B cell (primary cell): Measurements from ENCODE around the gene GRIA3. TPM values are rescaled to one million over a fixed set of nuclear protein-coding genes. Genes with fewer than 3 reads are reported as not detected.

Source experiments
- ATAC-seq: fragments of 200-7000 bp; cut with Tn5 transposase; one replicate; pipeline ENCODE4 v1.10.0; 2021; ENCODE audit warnings: low read depth, mild to moderate bottlenecking, moderate number of reproducible peaks, moderate library complexity
- CTCF ChIA-PET: fragments of 350-600 bp; sonication (Branson Sonifier 250); formaldehyde crosslinking; loops from one replicate; lab custom pipeline; 2021; ENCODE audit warnings: antibody characterized with exemption, inconsistent platforms; lab: Charles Lee
- POLR2A ChIA-PET: fragments of 350-600 bp; sonication (Branson Sonifier 250); formaldehyde crosslinking; loops from one replicate; lab custom pipeline; 2021; ENCODE audit warnings: antibody characterized with exemption; lab: Charles Lee
- DNase-seq: peaks from one replicate; pipeline ENCODE4 v3.0.0; 2013
- H2AFZ ChIP-seq: 2 replicates; pipeline ENCODE4 v1.6.1; 2012; ENCODE audit warnings: mild to moderate bottlenecking, low read depth, low read length; ENCODE audit not compliant: insufficient read depth, poor library complexity, severe bottlenecking
- H3K27ac ChIP-seq, 2 donors: 1 replicate in 1 of 2; 2 replicates in 1 of 2; pipeline ENCODE4 v1.5.1; 2012 to 2013; ENCODE audit warnings: low read length in 2 of 2, mild to moderate bottlenecking in 2 of 2, moderate library complexity in 1 of 2
- H3K27me3 ChIP-seq, 4 experiments: fragments of 200-600 bp in 1 of 4; sonication (generic) in 1 of 4; replicated peaks in 1 of 4; 1 replicate in 2 of 4; 2 replicates in 2 of 4; pipeline versions ENCODE4 v1.6.1 to v1.7.0; 2013 to 2016; ENCODE audit warnings: low read length in 3 of 4, mild to moderate bottlenecking in 2 of 4, mixed read lengths in 1 of 4, moderate library complexity in 1 of 4; ENCODE audit not compliant: insufficient read depth in 4 of 4, control insufficient read depth in 3 of 4; ENCODE audit errors: control extremely low read depth in 1 of 4
- H3K36me3 ChIP-seq, 2 experiments: replicated peaks in 1 of 2; 1 replicate in 1 of 2; 2 replicates in 1 of 2; pipeline versions ENCODE4 v1.6.1 to v1.7.1; 2013; ENCODE audit warnings: low read length in 1 of 2; ENCODE audit not compliant: insufficient read depth in 2 of 2, control insufficient read depth in 1 of 2; ENCODE audit errors: control extremely low read depth in 1 of 2, extremely low read depth in 1 of 2
- H3K4me1 ChIP-seq, 2 donors: fragments of 200-600 bp in 1 of 2; sonication (generic) in 1 of 2; 1 replicate in 1 of 2; 2 replicates in 1 of 2; pipeline versions ENCODE4 v1.5.1 to v1.6.1; 2013 to 2017; ENCODE audit warnings: low read length in 2 of 2; ENCODE audit not compliant: control insufficient read depth in 2 of 2, insufficient read depth in 2 of 2
- H3K4me2 ChIP-seq: replicated peaks from 2 replicates; pipeline ENCODE3; 2012; ENCODE audit warnings: mild to moderate bottlenecking, low read depth, low read length; ENCODE audit not compliant: poor library complexity, severe bottlenecking
- H3K4me3 ChIP-seq, 5 experiments: fragments of 200-600 bp in 1 of 5; sonication (generic) in 1 of 5; 1 replicate in 3 of 5; 2 replicates in 2 of 5; pipeline versions ENCODE4 v1.5.1 to v1.7.0; 2011 to 2016; ENCODE audit warnings: low read length in 4 of 5, mild to moderate bottlenecking in 4 of 5, low read depth in 2 of 5, control low read depth in 1 of 5, moderate library complexity in 1 of 5; ENCODE audit not compliant: insufficient read depth in 1 of 5; ENCODE audit errors: control extremely low read depth in 1 of 5, extremely low read depth in 1 of 5
- H3K79me2 ChIP-seq: fragments of 200-600 bp; sonication (generic); one replicate; pipeline ENCODE4 v1.6.0; 2016; ENCODE audit warnings: low read length; ENCODE audit not compliant: control insufficient read depth, insufficient read depth
- H3K9ac ChIP-seq: fragments of 200-600 bp; sonication (generic); 2 replicates; pipeline ENCODE4 v1.6.1; 2017; ENCODE audit warnings: mild to moderate bottlenecking, low read length, moderate library complexity
- H3K9me3 ChIP-seq, 3 donors: one replicate each; pipeline versions ENCODE4 v1.6.1 to v1.7.1; 2013; ENCODE audit warnings: low read length in 2 of 3; ENCODE audit not compliant: control insufficient read depth in 2 of 3, insufficient read depth in 1 of 3; ENCODE audit errors: control extremely low read depth in 1 of 3
- H4K20me1 ChIP-seq: 2 replicates; pipeline ENCODE4 v1.6.0; 2012; ENCODE audit warnings: mild to moderate bottlenecking, low read length; ENCODE audit not compliant: insufficient read depth, control insufficient read depth, poor library complexity, severe bottlenecking
- H3K27ac Mint-ChIP-seq: one replicate; pipeline ENCODE4 v1.8.0; 2021; ENCODE audit warnings: mixed read lengths
- H3K27me3 Mint-ChIP-seq: one replicate; pipeline ENCODE4 v1.8.0; 2021; ENCODE audit warnings: mixed read lengths
- H3K4me1 Mint-ChIP-seq: one replicate; pipeline ENCODE4 v1.8.0; 2021; ENCODE audit warnings: mixed read lengths
- H3K4me3 Mint-ChIP-seq: one replicate; pipeline ENCODE4 v1.8.0; 2021; ENCODE audit warnings: mixed read lengths
- H3K9me3 Mint-ChIP-seq: one replicate; pipeline ENCODE4 v1.8.0; 2022; ENCODE audit warnings: mixed read lengths; ENCODE audit not compliant: insufficient read depth
- CTCF ChIP-seq: fragments of 200-600 bp; IDR thresholded peaks from one replicate; pipeline ENCODE4 v1.8.0; 2022; ENCODE audit warnings: antibody characterized with exemption, mild to moderate bottlenecking
- EZH2 ChIP-seq: IDR thresholded peaks from 2 replicates; pipeline ENCODE4 v1.6.1; 2012; ENCODE audit warnings: borderline replicate concordance, low read depth, mild to moderate bottlenecking, moderate library complexity, low read length; ENCODE audit not compliant: insufficient read depth, poor library complexity, severe bottlenecking
- WGBS: methylation state at CpG from one replicate; pipeline ENCODE4 v1.1.5; 2013; ENCODE audit warnings: missing lambda C conversion rate; ENCODE audit not compliant: insufficient coverage; 5-methylcytosine and 5-hydroxymethylcytosine counted together
- intact Hi-C: fragments of 100-400 bp; cut with micrococcal nuclease; formaldehyde crosslinking; loops from one replicate; pipeline ENCODE4 v1.10.0; 2022
- polyA plus RNA-seq: library from polyadenylated mRNA; depleted of rRNA; stranded (reverse); fragments of >200 nt; gene quantifications from 2 replicates; pipeline ENCODE4 v1.2.3, GENCODE V29; 2012
- total RNA-seq, 2 donors: library from RNA; stranded (reverse); fragments of 120-200 nt in 1 of 2; gene quantifications; 1 replicate in 1 of 2; 2 replicates in 1 of 2; pipeline versions ENCODE4 v1.2.3 to v1.2.4, GENCODE V29; 2013 to 2022

GRIA3 gene
- total and polyA plus RNA-seq, 2 donors (not counting 1 experiment from before 2014, with no cell fraction given) = not detected

DNA sequence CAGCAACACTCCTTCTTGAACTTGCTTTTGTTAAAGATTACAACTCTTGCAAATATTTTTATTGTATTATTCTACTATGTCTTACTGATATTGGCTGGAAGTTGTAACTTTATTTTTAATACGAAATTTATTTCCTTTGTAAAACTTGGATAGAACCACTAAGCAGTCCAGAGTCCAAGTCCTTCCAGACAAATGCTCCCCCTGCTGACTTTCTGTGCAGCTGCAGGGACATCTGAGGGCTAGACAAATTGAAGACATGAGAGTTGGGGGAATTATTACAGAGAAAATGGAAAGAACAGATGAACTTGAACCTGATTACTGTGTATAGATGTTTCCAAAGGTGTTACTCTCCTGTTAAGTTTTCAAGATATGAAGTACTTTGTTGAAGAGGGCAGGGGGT is 238.8 kb downstream of the GRIA3 start:
- no CpG with 5 or more reads among the region's 1 CpG for WGBS
- Histone ChIP-seq H3K79me2 (no peaks in the 10 kb centered on the region), H3K4me3 (no peak overlapping the region), H3K36me3 (no peaks in the 10 kb centered on the region), H3K27ac (no peak overlapping the region), H2AFZ (no peak overlapping the region), H3K4me1 (no peaks in the 10 kb centered on the region), H3K4me2 (no peak overlapping the region), H4K20me1 (no peaks in the 10 kb centered on the region), H3K9ac (no peak overlapping the region), H3K9me3 (no peaks in the 10 kb centered on the region), H3K27me3 (no peaks in the 10 kb centered on the region)
- H3K27me3 Mint-ChIP-seq = no peaks in the 10 kb centered on the region
- no peak overlapping the region for H3K4me3 Mint-ChIP-seq
- POLR2A ChIA-PET = no interaction called here
- TF ChIP-seq EZH2 (no peak), CTCF (no peak)
- ATAC-seq (no peak), DNase-seq (no peak)
- H3K27ac Mint-ChIP-seq = no peak overlapping the region
- H3K4me1 Mint-ChIP-seq = no peaks in the 10 kb centered on the region
- no peaks in the 10 kb centered on the region for H3K9me3 Mint-ChIP-seq
- intact Hi-C loops = no loop called here
- CTCF ChIA-PET = no interaction called here

DNA sequence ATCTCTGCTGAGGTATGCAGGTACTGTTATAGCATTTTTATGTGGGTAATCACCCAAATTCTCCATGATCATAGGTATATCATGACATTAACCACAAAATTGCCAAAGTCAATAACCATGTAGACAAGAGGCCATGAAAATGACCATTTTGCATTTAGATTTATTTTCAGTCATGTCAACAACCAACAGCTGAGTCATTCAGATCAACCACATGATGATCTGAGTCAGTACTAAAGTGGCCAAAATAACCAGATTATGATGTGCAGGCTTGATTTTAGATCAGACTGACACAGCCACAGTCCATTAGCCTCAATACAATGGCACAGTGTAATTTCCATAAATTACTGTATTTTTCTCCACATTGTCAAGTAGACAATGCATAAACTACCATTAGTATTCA is 240.5 kb downstream of the GRIA3 start:
- Histone ChIP-seq H3K4me1 (no peaks in the 10 kb centered on the region), H4K20me1 (no peaks in the 10 kb centered on the region), H3K4me2 (no peak overlapping the region), H3K79me2 (no peaks in the 10 kb centered on the region), H3K9ac (no peak overlapping the region), H3K9me3 (no peaks in the 10 kb centered on the region), H3K27ac (no peak overlapping the region), H2AFZ (no peak overlapping the region), H3K4me3 (no peak overlapping the region), H3K27me3 (no peaks in the 10 kb centered on the region), H3K36me3 (no peaks in the 10 kb centered on the region)
- intact Hi-C loops = no loop called here
- no peak for DNase-seq
- Mint-ChIP-seq H3K9me3 (no peaks in the 10 kb centered on the region), H3K27me3 (no peaks in the 10 kb centered on the region), H3K4me3 (no peak overlapping the region), H3K4me1 (no peaks in the 10 kb centered on the region), H3K27ac (no peak overlapping the region)
- ChIA-PET POLR2A (no interaction called here), CTCF (no interaction called here)
- TF ChIP-seq EZH2 = no peak
- TF ChIP-seq CTCF = no peak
- ATAC-seq = no peak
